Measurements from ENCODE around the gene PPP2R3B. TPM values are rescaled to one million over a fixed set of nuclear protein-coding genes. Genes with fewer than 3 reads are reported as not detected.

The PPP2R3B gene
- total RNA-seq, 1 experiment from 2014 or later: 28.2 TPM

DNA sequence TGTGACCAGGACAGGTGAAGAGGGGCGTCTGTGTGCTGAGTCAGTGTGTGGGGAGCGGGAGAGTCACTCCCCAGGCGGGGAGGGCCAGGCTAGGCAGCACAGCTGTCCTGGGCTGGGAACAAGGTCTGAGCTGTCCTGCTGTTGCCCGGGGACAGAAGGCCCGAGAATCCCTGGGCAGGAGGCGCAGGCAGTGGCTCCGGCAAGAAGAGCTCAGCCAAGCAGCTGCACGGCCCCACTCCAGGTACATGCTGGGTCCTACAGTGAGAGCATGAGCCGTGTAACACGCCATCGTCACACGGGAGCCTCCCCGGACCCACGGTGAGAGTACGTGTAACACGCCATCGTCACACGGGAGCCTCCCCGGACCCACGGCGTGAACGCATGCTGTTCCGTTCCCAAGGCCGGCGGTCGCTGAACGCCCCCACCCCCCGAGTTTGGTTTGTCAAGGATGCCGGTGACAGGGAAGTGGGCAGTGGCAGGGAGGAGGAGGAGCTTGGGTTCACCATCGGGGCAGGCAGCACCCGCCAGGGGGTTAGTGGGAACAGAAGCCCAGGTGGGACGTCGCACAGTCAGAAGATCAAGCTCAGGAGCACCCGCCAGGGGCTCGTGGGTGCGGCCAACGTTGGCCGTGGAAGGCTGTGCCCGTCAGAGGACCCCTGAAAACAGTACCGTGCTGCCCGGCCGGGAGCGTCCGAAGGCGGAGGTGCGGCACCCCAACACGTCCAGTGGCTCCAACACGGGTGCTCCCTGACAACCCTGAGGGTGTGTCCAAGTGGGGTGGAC lies 15.6 kb downstream of the PPP2R3B start:
- no peak for DNase-seq (ENCODE audit: low spot score)

DNA sequence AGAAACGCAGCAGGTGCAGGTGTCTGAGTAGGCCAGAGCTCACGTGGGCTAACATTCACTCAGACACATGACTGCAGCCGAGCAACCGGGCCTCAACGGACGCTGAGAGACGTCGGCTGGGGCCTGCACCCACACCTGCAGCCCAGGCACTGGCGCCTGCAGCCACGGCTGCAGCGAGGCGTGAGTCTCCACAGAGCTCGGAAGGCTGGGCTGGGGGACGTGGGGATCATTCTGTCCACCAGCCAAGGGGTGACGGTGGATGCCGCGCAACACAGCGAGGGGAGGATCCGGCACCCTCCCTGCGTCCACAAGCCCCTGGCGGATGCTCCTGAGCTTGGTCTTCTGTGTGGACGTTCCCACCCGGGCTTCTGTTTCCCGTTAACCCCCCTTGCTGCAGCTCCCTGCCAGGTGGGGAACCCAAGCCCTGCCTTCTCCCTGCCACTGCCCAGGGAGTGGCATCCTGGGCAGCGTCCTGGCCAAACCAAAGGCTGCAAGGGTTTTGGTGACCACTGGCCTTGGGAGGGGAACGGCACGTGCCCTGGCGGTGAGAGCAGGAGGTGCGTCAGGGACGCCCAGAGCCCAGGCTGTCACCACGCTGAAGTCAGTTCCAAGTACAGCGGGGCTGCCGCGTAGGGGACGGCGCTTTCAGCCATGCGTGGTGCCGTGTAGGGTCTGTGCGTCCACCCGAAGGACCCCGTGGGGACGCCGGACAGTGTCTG lies 16.3 kb downstream of the PPP2R3B start:
- no peak for DNase-seq (ENCODE audit: low spot score)

DNA sequence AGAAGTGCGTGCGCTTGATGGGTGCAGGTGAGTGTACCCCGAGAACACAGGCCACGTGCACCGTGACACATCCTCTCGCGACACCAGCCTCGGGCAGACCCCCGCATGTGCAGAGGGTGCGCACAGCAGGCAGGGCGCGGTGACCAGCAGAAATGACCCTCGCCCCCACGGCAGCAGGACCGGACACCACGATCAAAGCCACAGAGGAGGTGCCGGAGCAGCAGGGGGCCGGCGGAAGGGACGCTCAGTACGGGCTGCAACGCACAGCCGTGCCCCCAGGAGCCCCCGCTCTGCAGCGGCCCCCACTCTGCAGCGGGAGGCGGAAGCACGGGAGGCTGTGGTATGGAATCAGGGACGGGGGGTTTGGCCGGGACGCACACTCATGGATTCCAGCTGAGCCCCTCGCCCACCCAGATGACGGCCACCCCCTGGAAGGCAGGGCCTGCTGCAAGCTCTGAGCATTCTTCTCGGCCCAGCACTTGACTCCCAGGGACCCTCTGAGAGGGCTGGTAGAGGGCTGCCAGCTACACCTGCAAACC lies 17.1 kb downstream of the PPP2R3B start:
- no peak for DNase-seq (ENCODE audit: low spot score)

DNA sequence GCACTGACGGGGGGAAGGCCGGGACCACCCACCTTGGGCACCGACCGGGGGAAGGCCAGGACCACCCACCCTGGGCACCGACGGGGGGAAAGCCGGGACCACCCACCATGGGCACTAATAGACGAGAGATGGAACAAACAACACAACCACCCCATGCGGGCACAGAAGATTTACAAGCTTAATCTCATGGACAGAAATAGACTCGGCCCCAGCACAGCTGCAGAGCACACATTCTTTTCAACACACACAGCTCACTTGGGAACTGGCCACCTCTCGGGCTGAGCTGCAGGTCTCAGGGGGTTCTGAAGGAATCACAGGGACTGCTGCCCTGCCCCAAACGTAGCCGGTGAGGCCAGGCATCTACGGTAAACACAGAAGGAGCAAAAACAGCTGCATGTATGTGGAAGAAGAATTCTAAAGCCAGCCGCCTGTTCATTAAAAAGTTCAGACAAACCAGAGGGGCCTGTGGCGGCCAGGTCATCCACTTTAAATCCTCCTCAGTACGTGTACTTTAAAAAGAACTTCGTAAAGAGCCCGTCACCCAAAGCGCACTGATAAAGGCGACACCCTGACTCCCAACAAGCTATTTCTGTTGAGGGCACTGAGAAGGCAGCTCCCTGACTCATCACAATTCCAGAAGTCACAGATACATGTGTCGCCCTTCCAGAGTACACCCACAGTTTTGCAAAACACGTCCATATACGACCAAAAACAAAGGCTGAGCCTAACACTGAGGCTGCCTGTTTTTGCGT lies 17.7 kb downstream of the PPP2R3B start:
- no peak for DNase-seq (ENCODE audit: low spot score)

DNA sequence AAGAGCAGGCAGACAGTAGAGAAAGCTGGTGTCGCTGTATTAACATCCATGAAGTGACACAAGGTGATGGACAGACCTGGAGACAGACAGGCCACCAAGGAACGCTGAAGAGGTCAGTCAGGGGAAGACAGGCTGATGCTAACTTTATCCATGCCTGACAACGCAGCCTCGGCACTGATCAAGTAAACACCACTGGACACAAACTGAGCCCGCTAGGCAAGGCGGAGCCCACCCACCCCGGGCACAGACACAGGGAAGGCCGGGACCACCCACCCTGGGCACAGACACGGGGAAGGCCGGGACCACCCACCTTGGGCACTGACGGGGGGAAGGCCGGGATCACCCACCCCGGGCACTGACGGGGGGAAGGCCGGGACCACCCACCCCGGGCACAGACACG lies 18.8 kb downstream of the PPP2R3B start:
- DNase-seq (ENCODE audit: low spot score): no peak

DNA sequence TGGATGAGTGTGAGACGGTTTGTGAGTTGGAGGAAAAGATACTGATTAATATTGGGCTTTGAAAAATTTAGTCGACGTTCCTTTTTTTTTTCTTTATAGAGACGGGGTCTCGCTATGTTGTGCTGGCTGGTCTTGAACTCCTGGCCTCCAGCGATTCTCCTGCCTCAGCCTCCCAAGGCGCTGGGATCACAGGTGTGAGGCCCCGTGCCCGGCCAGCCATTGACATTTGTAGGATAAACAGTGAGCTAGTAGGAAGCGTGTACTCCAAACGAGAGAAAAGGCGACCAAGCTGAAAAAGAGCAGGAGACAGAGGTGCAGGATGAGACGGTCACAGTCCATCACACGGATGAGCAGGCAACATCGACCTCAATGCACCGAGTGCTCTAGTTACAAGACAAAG lies 19.4 kb downstream of the PPP2R3B start:
- DNase-seq (ENCODE audit: low spot score): no peak

DNA sequence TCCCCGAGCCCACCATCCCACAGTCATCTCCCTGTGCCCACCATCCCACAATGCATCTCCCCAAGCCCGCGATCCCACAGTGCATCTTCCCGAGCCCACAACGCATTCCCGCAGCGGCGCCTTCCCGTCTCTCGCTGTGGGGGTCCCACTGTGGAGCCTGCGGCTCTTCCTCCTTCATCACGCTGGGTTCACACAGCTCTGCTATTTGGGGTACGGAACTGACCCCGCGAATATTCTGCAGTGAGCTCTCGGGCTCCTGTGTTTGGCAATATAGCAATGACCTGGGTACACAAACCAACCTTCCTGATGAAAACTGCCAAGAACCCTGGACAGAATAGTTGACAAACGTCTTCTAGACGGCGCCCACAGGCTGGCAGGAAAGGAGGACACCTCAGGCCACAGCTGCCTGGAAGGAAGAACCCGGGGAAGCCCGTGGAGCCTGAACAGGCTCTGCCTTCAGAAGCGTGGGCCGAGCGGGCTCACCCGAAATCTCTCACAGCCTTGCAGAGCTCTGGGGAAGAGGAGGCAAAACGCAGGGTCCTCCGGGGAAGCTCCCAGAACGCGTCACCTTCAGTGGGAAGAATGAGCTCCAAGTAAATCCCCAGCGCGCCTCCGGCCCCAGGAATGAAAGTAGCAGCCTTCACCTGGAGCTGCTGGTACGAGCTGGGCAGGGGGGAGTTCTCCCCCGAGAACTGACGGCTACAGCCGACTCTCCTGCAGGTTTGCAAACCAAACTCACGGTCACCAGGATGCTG lies 22.9 kb downstream of the PPP2R3B start:
- no peak for DNase-seq (ENCODE audit: low spot score)

DNA sequence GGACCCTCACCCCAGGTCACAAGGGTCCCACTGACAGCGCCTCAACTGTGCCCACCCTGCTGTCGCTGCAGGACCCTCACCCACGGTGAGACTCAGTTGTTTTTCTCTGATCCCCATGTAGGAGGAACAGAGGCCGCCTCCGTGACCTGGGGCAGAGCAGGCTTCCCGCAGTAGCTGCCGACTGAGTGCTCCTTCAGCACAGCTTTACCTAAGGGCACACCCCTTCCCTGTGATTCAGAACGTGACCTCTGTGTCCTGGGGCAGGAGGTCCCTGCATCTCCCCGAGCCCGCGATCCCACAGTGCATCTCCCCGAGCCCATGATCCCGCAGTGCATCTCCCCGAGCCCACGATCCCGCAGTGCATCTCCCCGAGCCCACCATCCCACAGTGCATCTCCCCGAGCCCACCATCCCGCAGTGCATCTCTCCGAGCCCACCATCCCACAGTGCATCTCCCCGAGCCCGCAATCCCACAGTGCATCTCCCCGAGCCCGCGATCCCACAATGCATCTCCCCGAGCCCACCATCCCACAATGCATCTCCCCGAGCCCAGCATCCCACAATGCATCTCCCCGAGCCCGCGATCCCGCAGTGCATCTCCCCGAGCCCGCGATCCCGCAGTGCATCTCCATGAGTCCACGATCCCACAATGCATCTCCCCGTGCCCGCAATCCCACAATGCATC lies 23.6 kb downstream of the PPP2R3B start:
- DNase-seq (ENCODE audit: low spot score): no peak

DNA sequence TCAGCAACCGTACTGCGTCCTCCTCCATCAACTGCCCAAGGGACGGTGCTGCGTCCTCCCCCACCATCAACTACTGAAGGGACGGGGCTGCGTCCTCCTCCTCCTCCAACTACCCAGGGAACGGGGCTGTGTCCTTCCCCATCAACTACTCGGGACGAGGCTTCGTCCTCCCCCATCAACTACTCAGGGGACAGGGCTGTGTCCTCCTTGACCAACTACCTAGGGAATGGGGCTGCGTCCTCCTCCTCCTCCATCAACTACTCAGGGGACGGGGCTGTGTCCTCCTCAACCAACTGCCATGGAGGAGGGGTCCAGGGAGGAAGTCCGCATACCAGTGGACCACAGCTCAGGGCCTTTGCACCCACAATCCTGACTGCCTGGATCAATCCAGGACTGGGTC lies 24.4 kb downstream of the PPP2R3B start:
- DNase-seq (ENCODE audit: low spot score): no peak

DNA sequence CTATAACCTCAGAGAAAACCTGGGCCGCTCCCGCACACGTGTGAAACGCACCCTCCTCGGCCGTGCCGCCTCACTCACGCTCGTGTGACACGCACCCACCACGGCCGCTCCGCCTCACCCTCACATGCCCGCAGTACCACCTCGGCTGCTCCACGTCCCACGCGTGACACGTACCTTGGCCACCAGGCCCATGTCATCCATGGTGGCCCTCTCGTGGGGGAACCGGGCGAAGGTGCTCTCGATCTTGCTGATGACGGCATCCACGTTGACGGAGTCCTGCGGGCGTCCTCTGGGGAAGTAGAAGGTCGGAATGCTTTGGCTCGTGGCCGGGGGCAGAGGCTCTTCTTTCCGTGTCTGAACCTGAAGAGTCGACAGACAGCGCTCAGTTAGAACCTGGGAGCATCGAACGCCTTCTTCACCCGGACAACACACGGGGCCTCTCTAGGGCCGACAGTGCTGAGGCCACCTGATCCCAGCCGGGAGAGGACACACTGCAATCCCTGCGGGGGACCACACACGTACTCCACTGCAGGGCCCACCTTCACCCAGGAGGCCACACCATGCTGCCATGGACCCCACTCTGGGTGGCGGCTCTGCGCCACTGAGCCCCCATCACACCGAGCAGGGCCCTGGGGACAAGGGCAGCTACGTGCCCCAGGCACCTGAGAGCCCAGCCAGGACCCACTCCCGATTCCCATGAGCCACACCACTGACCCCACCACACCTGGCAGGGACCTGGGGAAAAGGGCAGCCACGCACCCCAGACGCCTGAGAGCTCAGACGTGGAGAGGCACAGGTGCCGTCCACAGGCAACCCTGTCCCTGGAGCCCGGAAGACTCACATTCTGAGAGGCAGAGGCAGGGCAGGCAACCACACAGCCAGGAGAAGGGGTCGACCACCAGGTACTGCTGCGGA lies 25.2 kb downstream of the PPP2R3B start:
- DNase-seq (ENCODE audit: low spot score): no peak

DNA sequence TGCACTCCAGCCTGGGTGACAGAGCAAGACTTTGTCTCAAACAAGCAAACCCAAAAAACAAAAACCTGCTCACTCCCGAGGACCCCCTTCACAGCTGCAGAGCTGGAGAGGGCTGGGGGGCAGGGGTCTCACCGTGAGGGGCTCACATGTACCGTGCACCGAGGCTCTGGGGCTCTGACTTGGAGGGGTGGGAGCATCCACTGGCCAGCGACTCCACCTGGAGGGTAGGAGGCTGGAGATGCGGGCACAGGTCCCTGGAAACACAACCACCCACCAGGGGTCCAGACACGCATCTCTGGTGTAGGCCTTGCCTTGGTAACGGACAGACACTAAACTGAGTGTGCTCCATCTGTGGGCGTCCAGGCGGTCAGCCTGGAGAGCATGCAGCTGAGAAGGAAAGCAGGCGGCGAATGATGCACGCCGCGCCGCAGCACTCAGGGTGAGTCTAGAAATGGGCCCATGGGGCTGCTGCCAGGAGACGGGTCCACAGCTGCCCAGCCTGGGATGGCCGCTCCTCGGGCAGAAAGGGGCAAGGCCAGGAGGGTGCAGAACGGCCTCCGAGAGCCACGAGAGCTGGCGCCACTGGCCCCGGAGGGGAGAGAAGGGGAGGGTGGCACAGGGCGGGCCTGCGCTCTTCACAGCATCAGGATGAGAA lies 26.1 kb downstream of the PPP2R3B start:
- no peak for DNase-seq (ENCODE audit: low spot score)

DNA sequence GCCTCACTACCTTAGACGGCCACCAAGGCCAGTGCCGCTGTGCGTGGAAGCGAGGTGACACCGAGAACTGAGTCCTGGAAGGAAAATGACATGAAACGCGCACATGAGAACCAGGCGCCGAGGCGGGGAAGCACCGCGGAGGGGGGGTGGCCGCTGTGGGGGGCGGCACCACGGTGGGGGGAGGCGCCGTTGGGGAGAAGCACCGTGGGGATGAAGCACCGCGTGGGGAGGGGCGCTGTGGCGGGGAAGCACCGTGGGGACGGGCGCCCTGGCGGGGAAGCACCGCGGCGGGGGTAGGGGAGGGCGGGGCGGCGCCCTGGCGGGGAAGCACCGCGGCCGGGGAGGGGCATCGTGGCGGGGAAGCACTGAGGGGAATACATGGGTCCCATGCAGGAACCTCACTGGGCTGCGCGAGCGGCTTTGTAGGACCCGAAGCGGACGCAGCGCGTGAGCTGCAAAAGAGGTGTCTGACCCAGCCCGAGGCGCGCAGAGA lies 28.0 kb downstream of the PPP2R3B start:
- DNase-seq (ENCODE audit: low spot score): no peak

DNA sequence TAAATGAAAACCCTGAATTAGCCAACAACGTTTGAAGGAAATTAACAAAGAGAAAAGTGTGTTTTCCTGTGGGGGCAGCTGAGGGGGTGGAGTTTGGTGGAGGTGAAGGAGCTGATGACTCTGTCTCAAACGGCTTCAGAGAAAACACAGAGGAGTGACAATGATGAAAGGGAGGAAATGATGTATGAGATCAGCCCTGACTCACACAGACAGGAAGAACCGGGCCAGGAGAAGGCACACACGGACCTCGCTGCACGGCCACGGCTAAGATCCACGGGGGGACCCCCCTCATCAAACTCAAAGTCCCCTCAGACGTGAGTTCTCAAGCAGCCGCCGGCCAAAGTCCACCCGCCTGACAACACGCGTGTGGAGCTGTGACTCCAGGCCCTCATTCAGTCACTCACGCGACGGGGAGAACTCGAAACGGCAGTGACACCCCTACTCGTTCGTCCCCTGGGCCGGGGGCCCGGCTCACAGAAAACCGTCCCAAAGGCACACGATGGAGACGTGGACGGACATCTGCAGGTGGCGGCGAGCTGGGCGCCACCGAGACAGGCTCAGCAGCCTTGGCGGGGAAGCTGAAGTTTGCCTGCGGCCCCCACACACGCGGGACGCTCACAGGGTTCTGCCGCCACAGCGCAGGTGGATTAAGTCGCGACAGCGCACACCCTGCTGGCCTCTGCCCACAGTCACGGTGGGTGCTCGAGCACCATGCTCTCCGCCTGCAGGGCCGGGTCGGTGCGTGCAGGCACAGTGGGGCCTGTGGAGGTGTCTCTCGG lies 28.8 kb downstream of the PPP2R3B start:
- DNase-seq (ENCODE audit: low spot score): no peak

DNA sequence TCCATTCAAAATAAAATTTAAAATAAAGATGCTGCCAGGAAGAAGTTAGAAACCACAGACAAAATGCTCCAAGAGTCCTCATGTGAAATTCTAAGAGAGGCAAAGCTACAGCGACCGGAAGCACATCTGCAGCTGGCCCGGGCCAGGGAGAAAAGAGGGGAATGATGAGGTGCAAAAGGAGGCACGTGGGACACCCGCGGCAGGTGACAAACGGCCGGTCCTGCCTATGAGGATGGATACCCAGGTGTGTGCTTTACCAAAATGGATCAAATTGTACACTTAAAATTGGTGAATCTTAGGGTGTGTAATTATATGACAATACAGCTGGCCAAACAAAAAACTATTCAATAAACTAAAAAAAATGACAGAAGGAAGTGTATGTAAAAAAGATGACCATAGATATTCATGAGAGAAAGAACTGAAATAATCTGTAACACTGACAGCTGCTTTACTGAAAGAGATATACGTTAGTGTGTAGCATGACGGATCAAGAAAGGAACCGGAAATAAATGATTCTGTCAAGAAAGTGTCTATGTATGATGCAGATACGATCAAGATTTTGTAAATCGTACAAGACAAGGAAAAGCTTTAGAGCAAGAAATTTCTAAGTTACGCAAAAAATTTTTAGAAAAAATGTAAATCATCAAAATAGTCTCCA lies 29.5 kb downstream of the PPP2R3B start:
- no peak for DNase-seq (ENCODE audit: low spot score)

DNA sequence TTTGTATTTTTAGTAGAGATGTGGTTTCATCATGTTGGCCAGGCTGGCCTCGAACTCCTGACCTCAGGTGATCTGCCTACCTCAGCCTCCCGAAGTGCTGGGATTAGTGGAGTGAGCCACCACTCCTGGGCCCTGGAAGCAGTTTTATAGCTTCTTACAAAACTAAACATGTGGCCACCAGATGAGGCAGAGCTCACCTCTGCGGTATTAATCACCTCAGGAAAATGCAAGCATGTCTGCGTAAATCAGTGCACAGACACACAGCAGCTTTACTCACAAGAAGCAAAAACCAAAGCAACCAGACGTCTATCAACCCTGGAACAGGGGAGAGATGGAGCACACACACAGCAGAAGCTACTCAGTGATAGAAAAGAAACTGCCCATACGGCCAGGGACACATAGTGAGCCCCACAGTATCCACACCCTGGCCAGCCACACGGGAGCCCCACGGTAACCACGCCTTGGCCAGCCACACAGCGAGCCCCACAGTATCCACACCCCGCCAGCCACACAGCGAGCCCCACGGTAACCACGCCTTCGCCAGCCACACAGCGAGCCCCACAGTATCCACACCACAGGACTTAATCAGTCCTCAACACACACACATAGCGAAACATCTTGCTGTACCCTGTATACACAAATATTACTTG lies 30.2 kb downstream of the PPP2R3B start:
- no peak for DNase-seq (ENCODE audit: low spot score)

DNA sequence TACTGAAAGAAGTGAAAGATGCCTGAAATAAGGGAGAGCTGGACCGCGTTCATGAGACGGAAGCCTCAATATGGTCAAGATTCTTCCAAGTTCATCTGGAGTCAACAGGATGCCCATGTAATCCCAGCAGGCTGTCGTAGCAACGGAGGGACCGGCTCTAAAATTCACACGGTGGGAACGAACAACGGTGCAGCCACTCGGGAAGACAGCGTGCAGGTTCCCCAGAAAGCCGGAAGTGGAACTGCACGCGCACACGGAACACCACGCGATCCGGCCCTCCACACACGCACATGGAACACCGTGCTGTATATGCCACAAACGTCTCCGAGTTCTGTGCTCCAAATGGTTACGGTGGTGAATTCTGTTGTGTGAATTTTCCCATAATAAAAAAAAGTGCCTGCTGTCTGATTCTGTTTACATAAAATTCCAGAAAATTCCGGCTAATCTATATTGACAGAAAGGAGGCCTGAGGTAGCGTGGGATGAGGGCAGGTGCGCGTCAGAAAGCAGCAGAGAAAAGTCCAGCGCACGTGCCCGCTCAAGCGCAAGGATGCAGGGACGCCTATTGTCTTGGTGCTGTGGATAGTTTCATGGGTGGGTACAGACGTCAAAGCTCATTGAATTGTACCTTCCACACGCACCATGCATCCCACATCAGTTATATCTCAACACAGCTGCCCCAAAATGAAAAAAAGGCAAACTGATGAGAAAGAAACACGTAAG lies 31.2 kb downstream of the PPP2R3B start:
- no peak for DNase-seq (ENCODE audit: low spot score)
